Measurements from ENCODE around the gene RABAC1. TPM values are rescaled to one million over a fixed set of nuclear protein-coding genes. Genes with fewer than 3 reads are reported as not detected.
"Not testable (repeated sequence)": the region's sequence is repeated elsewhere in the genome, so short reads cannot be mapped to it uniquely, and the experiment has no call there.

Gene RABAC1
- total and polyA plus RNA-seq, 4 donors, result 87.9 to 291 (median 263) TPM

DNA sequence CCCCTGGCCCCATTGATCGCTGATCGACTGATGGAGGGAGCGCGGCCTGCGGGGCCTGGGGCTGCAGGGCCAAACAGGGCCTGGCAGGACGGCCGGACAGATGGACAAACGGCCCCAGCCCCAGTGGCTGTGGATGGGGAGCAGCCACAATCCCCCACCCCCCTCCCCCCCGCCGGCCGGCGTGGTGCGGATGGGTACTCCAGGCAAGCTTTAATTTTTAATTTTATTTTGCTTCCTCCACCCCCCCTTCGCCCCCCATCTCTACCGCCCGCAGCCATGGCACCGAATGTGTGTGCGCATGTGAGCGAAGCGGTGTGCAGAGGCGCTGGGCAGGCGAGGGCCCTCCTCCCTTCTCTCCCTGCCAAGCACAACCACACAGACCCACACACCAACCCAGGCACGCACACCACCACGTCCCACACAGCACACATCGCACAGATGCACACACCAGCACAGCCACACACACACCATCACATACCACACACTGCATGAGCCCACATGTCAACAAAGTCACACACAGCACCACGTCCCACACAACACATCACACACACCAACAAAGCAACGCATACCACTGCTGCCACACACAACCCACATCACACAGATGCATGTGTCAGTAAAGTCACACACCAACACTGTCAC is 43.2 kb downstream of the RABAC1 start:
- H3K27me3 ChIP-seq (ENCODE audit: control insufficient read depth in 3 of 3, insufficient read depth in 3 of 3, low read length in 2 of 3), result peaks cover 0 to 94% (median 71%) of the 10 kb centered on the region in 3 donors
- 29 to 42% methylated on average over 26 to 27 of the region's 27 CpGs for whole genome bisulfite sequencing, 2 donors
- peaks cover 0 to 15% (median 0%) of the 10 kb centered on the region in 4 donors for H3K9me3 ChIP-seq (ENCODE audit: control insufficient read depth in 4 of 4, insufficient read depth in 3 of 4, low read length in 3 of 4)
- DNase-seq, result no peak
- peaks cover 0 to 3% (median 0%) of the 10 kb centered on the region in 5 donors for H3K4me1 ChIP-seq (ENCODE audit: control insufficient read depth in 5 of 5, insufficient read depth in 5 of 5, low read length in 5 of 5)
- no peak for ATAC-seq (ENCODE audit: insufficient read depth, low FRiP score)
- no peaks in the 10 kb centered on the region for H3K36me3 ChIP-seq (ENCODE audit: control insufficient read depth in 4 of 4, insufficient read depth in 4 of 4, low read length in 4 of 4)
- H3K27ac ChIP-seq (ENCODE audit: low read depth in 1 of 2, low read length in 1 of 2), result no peak overlapping the region
- no peak for TF ChIP-seq CTCF (IDR thresholded peaks at IDR 0.05; ENCODE audit: control extremely low read depth, extremely low read depth)
- no peak overlapping the region for H3K4me3 ChIP-seq
- no peak overlapping the region for H3K9ac ChIP-seq (ENCODE audit: insufficient read depth in 1 of 2, low read length in 2 of 2)

- no peak for ATAC-seq (ENCODE audit: insufficient read depth, low FRiP score)
- Histone ChIP-seq H3K27ac (ENCODE audit: low read depth in 1 of 2, low read length in 1 of 2) (no peak overlapping the region), H3K27me3 (ENCODE audit: control insufficient read depth in 3 of 3, insufficient read depth in 3 of 3, low read length in 2 of 3) (peaks cover 0 to 91% (median 71%) of the 10 kb centered on the region in 3 donors), H3K4me3 (no peak overlapping the region), H3K36me3 (ENCODE audit: control insufficient read depth in 4 of 4, insufficient read depth in 4 of 4, low read length in 4 of 4) (no peaks in the 10 kb centered on the region), H3K9me3 (ENCODE audit: control insufficient read depth in 4 of 4, insufficient read depth in 3 of 4, low read length in 3 of 4) (peaks cover 0 to 11% (median 0%) of the 10 kb centered on the region in 4 donors), H3K9ac (ENCODE audit: insufficient read depth in 1 of 2, low read length in 2 of 2) (no peak overlapping the region), H3K4me1 (ENCODE audit: control insufficient read depth in 5 of 5, insufficient read depth in 5 of 5, low read length in 5 of 5) (peaks cover 0 to 3% (median 0%) of the 10 kb centered on the region in 5 donors)
- 5 to 6% methylated on average over 38 of the region's 38 CpGs for WGBS, 2 donors
- TF ChIP-seq CTCF (IDR thresholded peaks at IDR 0.05; ENCODE audit: control extremely low read depth, extremely low read depth), result no peak
- no peak for DNase-seq
Measured at GRCh38 chr19:41915021-41915775, 43.9 kb downstream of the RABAC1 start.

GRCh38 chr19:41914424-41914834 is 44.7 kb downstream of the RABAC1 start:
- H3K27me3 ChIP-seq (ENCODE audit: control insufficient read depth in 3 of 3, insufficient read depth in 3 of 3, low read length in 2 of 3), result peaks cover 0 to 86% (median 65%) of the 10 kb centered on the region in 3 donors
- WGBS, 2 donors, result 7 to 8% methylated on average over 4 to 5 of the region's 5 CpGs
- not testable (repeated sequence) for H3K36me3 ChIP-seq (ENCODE audit: control insufficient read depth in 4 of 4, insufficient read depth in 4 of 4, low read length in 4 of 4); ATAC-seq (ENCODE audit: insufficient read depth, low FRiP score); DNase-seq; H3K27ac ChIP-seq (ENCODE audit: low read depth in 1 of 2, low read length in 1 of 2); H3K9me3 ChIP-seq (ENCODE audit: control insufficient read depth in 4 of 4, insufficient read depth in 3 of 4, low read length in 3 of 4); H3K4me1 ChIP-seq (ENCODE audit: control insufficient read depth in 5 of 5, insufficient read depth in 5 of 5, low read length in 5 of 5); H3K4me3 ChIP-seq; H3K9ac ChIP-seq (ENCODE audit: insufficient read depth in 1 of 2, low read length in 2 of 2)
